Stomach (tissue), 9 donors: ENCODE data around the gene IRS2. TPM values are rescaled to one million over a fixed set of nuclear protein-coding genes. Genes with fewer than 3 reads are reported as not detected.
"Not testable (repeated sequence)": the region's sequence is repeated elsewhere in the genome, so short reads cannot be mapped to it uniquely, and the experiment has no call there.

Experiments used
- DNase-seq, 2 donors: peaks; one replicate each; pipeline versions ENCODE4 v3.0.0 to v3.0.0-alpha.2; 2013 to 2019
- H3K27ac ChIP-seq, 5 donors: fragments of 200-600 bp in 4 of 5; sonication (generic) in 4 of 5; one replicate each; pipeline ENCODE4 v1.5.1; 2013 to 2019; ENCODE audit warnings: mild to moderate bottlenecking in 1 of 5, moderate library complexity in 1 of 5
- H3K27me3 ChIP-seq, 3 donors: fragments of 200-600 bp; sonication (generic); one replicate each; pipeline ENCODE4 v1.5.1; 2017 to 2019; ENCODE audit warnings: mixed run types in 1 of 3
- H3K36me3 ChIP-seq, 4 donors: fragments of 200-600 bp; sonication (generic); 1 replicate in 3 of 4; 2 replicates in 1 of 4; pipeline ENCODE4 v1.5.1; 2016 to 2019
- H3K4me1 ChIP-seq, 4 donors: fragments of 200-600 bp; sonication (generic); one replicate each; pipeline ENCODE4 v1.5.1; 2016 to 2019
- H3K4me3 ChIP-seq, 4 donors: fragments of 200-600 bp; sonication (generic) in 3 of 4; one replicate each; pipeline ENCODE4 v1.5.1; 2016 to 2019; ENCODE audit warnings: mild to moderate bottlenecking in 1 of 4
- H3K9me3 ChIP-seq, 4 donors: fragments of 200-600 bp; sonication (generic); one replicate each; pipeline ENCODE4 v1.5.1; 2016 to 2019
- CTCF ChIP-seq, 7 experiments: fragments of 450-650 bp in 4 of 7; fragments of 200-600 bp in 3 of 7; sonication (generic) in 3 of 7; IDR thresholded peaks; one replicate each; pipeline ENCODE4 v1.5.1; 2016 to 2019; ENCODE audit warnings: antibody characterized with exemption in 7 of 7, control low read depth in 2 of 7, mild to moderate bottlenecking in 1 of 7
- EP300 ChIP-seq: sonication (generic); formaldehyde crosslinking; IDR thresholded peaks from one replicate; pipeline ENCODE4 v1.6.1; 2017; ENCODE audit warnings: antibody characterized with exemption
- POLR2A ChIP-seq, 4 donors: fragments of 450-650 bp; IDR thresholded peaks; one replicate each; pipeline ENCODE4 v1.6.1; 2016; ENCODE audit warnings: antibody characterized with exemption in 4 of 4, control low read depth in 2 of 4, mild to moderate bottlenecking in 1 of 4, moderate library complexity in 1 of 4
- POLR2AphosphoS5 ChIP-seq, 3 donors: sonication (generic); formaldehyde crosslinking; IDR thresholded peaks; one replicate each; pipeline ENCODE4 v1.6.1; 2016; ENCODE audit warnings: antibody characterized with exemption in 3 of 3
- WGBS, 5 donors: extraction: QIAGEN DNeasy Blood & Tissue Kit in 3 of 5; methylation state at CpG; one replicate each; pipeline versions ENCODE4 v1.1.5 to v1.1.7; 2013 to 2018; 5-methylcytosine and 5-hydroxymethylcytosine counted together
- intact Hi-C: fragments of 100-400 bp; cut with DNase I; formaldehyde crosslinking; loops from one replicate; pipeline ENCODE4 v1.15.1; 2023; ENCODE audit warnings: low total_unique reads
- polyA plus RNA-seq, 3 donors: library from polyadenylated mRNA; stranded (reverse); fragments of 200-250 nt; gene quantifications; one replicate each; pipeline ENCODE4 v1.2.3, GENCODE V29; 2013
- total RNA-seq, 5 donors: library from RNA; depleted of rRNA; stranded (reverse); fragments of >200 nt; gene quantifications; one replicate each; pipeline versions ENCODE4 v1.1.0 to v1.2.3, GENCODE V29; 2014 to 2016
- donor health status: healthy with polysubstance abuse.
- donor health status: Bipolar disorder and iron deficiency.
- donor health status: healthy.

The IRS2 gene
- total and polyA plus RNA-seq, 8 donors, result 2.7 to 24.1 (median 11.4) TPM

- no peaks in the 10 kb centered on the region for H3K9me3 ChIP-seq
- DNase-seq, result no peak
- no peak overlapping the region for H3K27ac ChIP-seq
- no peak overlapping the region for H3K4me3 ChIP-seq
- intact Hi-C loops, result no loop called here
- WGBS, 5 donors, result 86 to 91% (median 89%) methylated on average over 13 of the region's 13 CpGs
- no peak for TF ChIP-seq POLR2A (IDR thresholded peaks at IDR 0.05)
- no peak for TF ChIP-seq EP300
- no peak for TF ChIP-seq POLR2AphosphoS5 (IDR thresholded peaks at IDR 0.05)
- TF ChIP-seq CTCF (IDR thresholded peaks at IDR 0.05), result no peak
- H3K27me3 ChIP-seq, result no peaks in the 10 kb centered on the region
- no peaks in the 10 kb centered on the region for H3K36me3 ChIP-seq
- H3K4me1 ChIP-seq, result no peaks in the 10 kb centered on the region
These were observed 49.3 kb downstream of the IRS2 start for GRCh38 chr13:109737046-109737573.

- no peaks in the 10 kb centered on the region for H3K9me3 ChIP-seq
- no peaks in the 10 kb centered on the region for H3K36me3 ChIP-seq
- intact Hi-C loops, result no loop called here
- no peak overlapping the region for H3K4me3 ChIP-seq
- WGBS, 5 donors, result 64 to 77% (median 70%) methylated on average over 4 of the region's 4 CpGs
- H3K27ac ChIP-seq, result no peak overlapping the region
- H3K27me3 ChIP-seq, result no peaks in the 10 kb centered on the region
- H3K4me1 ChIP-seq, result no peaks in the 10 kb centered on the region
- DNase-seq, result no peak
- TF ChIP-seq EP300 (no peak), POLR2A (IDR thresholded peaks at IDR 0.05) (no peak), CTCF (IDR thresholded peaks at IDR 0.05) (no peak)
These were observed 50.9 kb downstream of the IRS2 start for GRCh38 chr13:109735436-109735966.

GRCh38 chr13:109734002-109734785 is 52.2 kb downstream of the IRS2 start:
- H3K27me3 ChIP-seq, result peaks cover 0 to 10% (median 0%) of the 10 kb centered on the region in 3 donors
- TF ChIP-seq POLR2AphosphoS5 (IDR thresholded peaks at IDR 0.05) (no peak), CTCF (IDR thresholded peaks at IDR 0.05) (no peak), POLR2A (IDR thresholded peaks at IDR 0.05) (no peak), EP300 (no peak)
- intact Hi-C loops, result no loop called here
- peaks cover 0 to 6% (median under 1%) of the 10 kb centered on the region in 4 donors for H3K4me1 ChIP-seq
- 91 to 96% (median 95%) methylated on average over 20 to 21 of the region's 21 CpGs for WGBS, 5 donors
- H3K36me3 ChIP-seq, result no peaks in the 10 kb centered on the region
- no peak overlapping the region for H3K4me3 ChIP-seq
- DNase-seq, result no peak
- H3K9me3 ChIP-seq, result no peaks in the 10 kb centered on the region
- H3K27ac ChIP-seq, result no peak overlapping the region

DNA sequence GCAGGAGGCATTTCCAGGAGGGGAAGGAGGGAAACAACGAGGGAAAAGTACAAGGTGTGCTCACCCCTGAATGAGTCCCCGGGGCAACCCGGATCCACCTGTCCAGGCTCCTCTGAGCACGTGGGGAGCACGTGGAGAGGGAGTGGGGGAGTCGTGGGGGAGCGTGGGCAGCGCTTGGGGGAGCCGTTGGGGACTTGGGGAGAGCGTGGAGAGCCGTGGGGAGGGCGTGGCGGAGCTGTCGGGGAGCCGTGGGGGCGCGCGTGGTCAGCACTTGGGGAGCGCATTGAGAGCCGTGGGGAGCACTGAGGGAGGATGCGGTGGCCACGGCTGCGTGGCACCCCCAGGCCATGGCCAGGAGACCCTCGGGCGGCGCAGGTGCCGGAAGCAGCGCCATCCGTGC is 52.8 kb downstream of the IRS2 start:
- Histone ChIP-seq H3K9me3 (no peaks in the 10 kb centered on the region), H3K4me3 (no peak overlapping the region), H3K27me3 (peaks cover 0 to 15% (median 0%) of the 10 kb centered on the region in 3 donors), H3K27ac (no peak overlapping the region), H3K4me1 (peaks cover 0 to 11% (median 3%) of the 10 kb centered on the region in 4 donors), H3K36me3 (no peaks in the 10 kb centered on the region)
- 89 to 92% (median 89%) methylated on average over 28 to 29 of the region's 29 CpGs for WGBS, 5 donors
- TF ChIP-seq CTCF (IDR thresholded peaks at IDR 0.05), result no peak
- TF ChIP-seq EP300, result no peak
- no peak for TF ChIP-seq POLR2AphosphoS5 (IDR thresholded peaks at IDR 0.05)
- TF ChIP-seq POLR2A (IDR thresholded peaks at IDR 0.05), result no peak
- intact Hi-C loops, result no loop called here
- DNase-seq, result no peak

DNA sequence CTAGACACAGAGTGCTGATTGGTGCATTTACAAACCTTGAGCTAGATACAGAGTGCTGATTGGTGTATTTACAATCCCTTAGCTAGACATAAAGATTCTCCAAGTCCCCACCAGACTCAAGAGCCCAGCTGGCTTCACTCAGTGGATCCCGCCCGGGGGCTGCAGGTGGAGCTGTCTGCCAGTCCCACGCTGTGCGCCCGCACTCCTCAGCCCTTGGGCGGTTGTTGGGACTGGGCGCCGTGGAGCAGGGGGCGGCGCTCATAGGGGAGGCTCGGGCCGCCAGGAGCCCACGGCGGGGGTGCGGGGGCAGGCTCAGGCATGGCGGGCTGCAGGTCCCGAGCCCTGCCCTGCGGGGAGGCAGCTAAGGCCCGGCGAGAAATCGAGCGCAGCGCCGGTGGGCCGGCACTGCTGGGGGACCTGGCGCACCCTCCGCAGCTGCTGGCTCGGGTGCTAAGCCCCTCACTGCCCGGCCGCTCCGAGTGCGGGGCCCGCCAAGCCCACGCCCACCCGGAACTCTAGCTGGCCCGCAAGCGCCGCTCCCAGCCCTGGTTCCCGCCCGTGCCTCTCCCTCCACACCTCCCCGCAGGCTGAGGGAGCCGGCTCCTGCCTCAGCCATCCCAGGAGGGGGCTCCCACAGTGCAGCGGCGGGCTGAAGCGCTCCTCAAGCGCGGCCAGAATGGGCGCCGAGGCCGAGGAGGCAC is 53.8 kb downstream of the IRS2 start:
- 96 to 98% (median 98%) methylated on average over 29 to 50 of the region's 50 CpGs for WGBS, 5 donors
- H3K36me3 ChIP-seq, H3K27ac ChIP-seq, intact Hi-C loops, DNase-seq, H3K9me3 ChIP-seq, H3K4me3 ChIP-seq: not testable (repeated sequence)
- Histone ChIP-seq H3K4me1 (peaks cover 0 to 11% (median 3%) of the 10 kb centered on the region in 4 donors), H3K27me3 (peaks cover 0 to 15% (median 0%) of the 10 kb centered on the region in 3 donors)
